Gastrocnemius medialis (tissue), 4 donors: ENCODE measurements around the gene SLC36A1. TPM values are rescaled to one million over a fixed set of nuclear protein-coding genes. Genes with fewer than 3 reads are reported as not detected.
"Not testable (repeated sequence)": the region's sequence is repeated elsewhere in the genome, so short reads cannot be mapped to it uniquely, and the experiment has no call there.

Experiments used
- ATAC-seq, 2 donors: fragments of 150-250 bp; one replicate each; pipeline ENCODE4 v1.9.1; 2016
- DNase-seq, 2 donors: peaks; one replicate each; pipeline ENCODE4 v3.0.0-alpha.2; 2019
- H3K27ac ChIP-seq, 4 donors: fragments of 200-600 bp; sonication (generic); 1 replicate in 1 of 4; 2 replicates in 3 of 4; pipeline ENCODE4 v1.5.1; 2016 to 2018; ENCODE audit warnings: mild to moderate bottlenecking in 2 of 4, moderate library complexity in 1 of 4
- H3K27me3 ChIP-seq, 3 donors: fragments of 200-600 bp; sonication (generic) in 2 of 3; 1 replicate in 1 of 3; 2 replicates in 2 of 3; pipeline versions ENCODE4 v1.5.1 to v1.6.0; 2016 to 2019; ENCODE audit warnings: mild to moderate bottlenecking in 1 of 3, moderate library complexity in 1 of 3
- H3K36me3 ChIP-seq, 2 donors: fragments of 200-600 bp; sonication (generic) in 1 of 2; one replicate each; pipeline ENCODE4 v1.5.1; 2017 to 2018
- H3K4me1 ChIP-seq, 2 donors: fragments of 200-600 bp; sonication (generic) in 1 of 2; one replicate each; pipeline ENCODE4 v1.5.1; 2016 to 2017; ENCODE audit warnings: mild to moderate bottlenecking in 2 of 2
- H3K4me3 ChIP-seq, 4 donors: fragments of 200-600 bp; sonication (generic) in 3 of 4; 1 replicate in 1 of 4; 2 replicates in 3 of 4; pipeline ENCODE4 v1.5.1; 2016 to 2019; ENCODE audit warnings: mild to moderate bottlenecking in 2 of 4
- H3K9me3 ChIP-seq, 3 donors: fragments of 200-600 bp; sonication (generic) in 2 of 3; 1 replicate in 1 of 3; 2 replicates in 2 of 3; pipeline ENCODE4 v1.5.1; 2016 to 2019
- CTCF ChIP-seq, 5 experiments: fragments of 450-650 bp in 3 of 5; fragments of 200-600 bp in 2 of 5; sonication (generic) in 2 of 5; IDR thresholded peaks in 4 of 5; conservative IDR thresholded peaks in 1 of 5; 1 replicate in 4 of 5; 2 replicates in 1 of 5; pipeline ENCODE4 v1.5.1; 2016 to 2019; ENCODE audit warnings: antibody characterized with exemption in 5 of 5, mild to moderate bottlenecking in 3 of 5, moderate library complexity in 3 of 5
- POLR2A ChIP-seq, 2 donors: fragments of 450-650 bp; IDR thresholded peaks; one replicate each; pipeline ENCODE4 v1.6.1; 2017; ENCODE audit warnings: antibody characterized with exemption in 2 of 2, mild to moderate bottlenecking in 2 of 2, moderate library complexity in 2 of 2
- in situ Hi-C, 4 donors: fragments of 200-750 bp; cut with MboI; loops; one replicate each; pipeline versions ENCODE4 v1.15.0 to v1.8.0; 2017; ENCODE audit warnings: low sequenced_read_pairs in 4 of 4
- intact Hi-C: fragments of 100-400 bp; cut with DNase I; formaldehyde crosslinking; loops from one replicate; pipeline ENCODE4 v1.15.1; 2023; ENCODE audit warnings: low total_unique reads
- total RNA-seq, 4 donors: library from RNA; depleted of rRNA; stranded (reverse); fragments of >200 nt; gene quantifications; one replicate each; pipeline versions ENCODE4 v1.1.0 to v1.2.3, GENCODE V29; 2016

SLC36A1 gene
- total RNA-seq, 4 donors from 2014 or later = 4.6 to 14.7 (median 8.5) TPM

- Histone ChIP-seq H3K4me1 (no peaks in the 10 kb centered on the region), H3K27me3 (no peaks in the 10 kb centered on the region), H3K27ac (no peak overlapping the region), H3K4me3 (no peak overlapping the region), H3K36me3 (no peaks in the 10 kb centered on the region), H3K9me3 (no peaks in the 10 kb centered on the region)
- DNase-seq (no peak), ATAC-seq (peak in 1 of 2 donors; percentile 25)
- TF ChIP-seq POLR2A (IDR thresholded peaks at IDR 0.05) (no peak), CTCF (IDR thresholded peaks at IDR 0.05 in 4 of 5, conservative IDR thresholded peaks at IDR 0.05 in 1 of 5) (no peak)
- in situ Hi-C loops = loop anchor here in 3 of 4 donors (5.0 to 10.0 kb wide), 2 partner anchors 52 to 55 kb away; partner anchors contain the start of gene SLC36A1 (in 3 of the 3)
- intact Hi-C loops = loop anchor here (1.0 to 10.0 kb wide), 3 partner anchors 52 to 155 kb away; partner anchors contain the start of gene SLC36A1
These were observed 52.2 kb downstream of the SLC36A1 start for GRCh38 chr5:151499501-151500035.

DNA sequence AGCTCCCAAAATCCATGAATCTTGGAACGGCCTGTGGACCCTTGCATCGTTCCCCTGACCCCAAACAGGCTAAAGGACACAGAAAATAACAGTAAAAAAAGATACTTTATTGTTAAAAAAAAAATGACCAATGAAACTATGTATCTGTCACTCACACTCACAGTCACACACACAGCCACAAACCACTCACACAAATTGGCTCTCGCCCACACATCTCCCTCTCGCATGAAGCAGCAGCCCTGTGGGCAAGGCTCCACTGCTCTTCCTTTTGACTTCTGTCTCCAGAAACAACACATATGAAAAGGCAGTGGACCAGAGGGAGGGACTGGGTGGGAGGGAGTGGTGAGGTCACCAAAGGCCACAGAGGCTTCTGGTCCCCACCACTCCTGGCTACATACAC is 56.6 kb downstream of the SLC36A1 start:
- in situ Hi-C loops = loop anchor here in 3 of 4 donors (5.0 to 10.0 kb wide), 2 partner anchors 57 to 59 kb away; partner anchors contain the start of gene SLC36A1 (in 3 of the 3)
- intact Hi-C loops = loop anchor here (10.0 kb wide), 1 partner anchor 151 kb away; no protein-coding TSS in a partner anchor
- ATAC-seq = no peak

GRCh38 chr5:151508308-151508707 is 60.9 kb downstream of the SLC36A1 start:
- not testable (repeated sequence) for H3K9me3 ChIP-seq, H3K36me3 ChIP-seq, H3K27me3 ChIP-seq, H3K4me3 ChIP-seq
- ATAC-seq (peak; percentile 77 to 88), DNase-seq (peak; percentile 43 to 87)
- H3K4me1 ChIP-seq = peaks cover 13 to 16% of the 10 kb centered on the region in 2 donors
- H3K27ac ChIP-seq = peak overlapping the region; percentile 55 to 75 (median 66)
- intact Hi-C loops (loop anchor here (10.0 kb wide), 1 partner anchor 146 kb away; no protein-coding TSS in a partner anchor), in situ Hi-C loops (loop anchor here in 2 of 4 donors (10.0 kb wide), 1 partner anchor 64 kb away; the partner anchor contains the start of gene SLC36A1 (in 2 of the 2))

More for the DNA sequence above, 56.6 kb downstream of the SLC36A1 start:
- peaks cover 11 to 14% of the 10 kb centered on the region in 2 donors for H3K4me1 ChIP-seq
- no peaks in the 10 kb centered on the region for H3K9me3 ChIP-seq
- no peak for TF ChIP-seq POLR2A (IDR thresholded peaks at IDR 0.05)
- H3K4me3 ChIP-seq = no peak overlapping the region
- no peaks in the 10 kb centered on the region for H3K27me3 ChIP-seq
- no peak overlapping the region for H3K27ac ChIP-seq
- no peaks in the 10 kb centered on the region for H3K36me3 ChIP-seq
- DNase-seq = no peak

DNA sequence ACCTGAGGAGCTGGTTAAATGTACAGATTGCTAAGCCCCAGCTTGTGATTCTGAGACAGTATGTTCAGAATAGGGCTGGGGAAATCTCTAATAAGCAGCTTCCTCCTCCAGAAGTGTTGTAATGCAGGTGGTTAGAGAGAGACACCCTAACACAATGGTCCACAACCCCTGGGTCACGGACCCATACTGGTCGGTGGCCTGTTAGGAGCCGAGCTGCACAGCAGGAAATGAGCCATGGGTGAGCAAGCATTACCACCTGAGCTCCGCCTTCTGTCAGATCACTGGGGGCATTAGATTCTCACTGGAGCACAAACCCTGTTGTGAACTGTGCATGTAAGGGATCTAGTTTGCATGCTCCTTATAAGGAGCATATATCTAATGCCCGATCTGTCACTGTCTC is 61.8 kb downstream of the SLC36A1 start:
- Histone ChIP-seq H3K9me3 (no peaks in the 10 kb centered on the region), H3K4me3 (no peak overlapping the region), H3K27me3 (no peaks in the 10 kb centered on the region), H3K4me1 (peaks cover 13 to 16% of the 10 kb centered on the region in 2 donors), H3K27ac (peak overlapping the region in 2 of 4 donors; percentile 62 to 75), H3K36me3 (no peaks in the 10 kb centered on the region)
- intact Hi-C loops (loop anchor here (10.0 kb wide), 1 partner anchor 146 kb away; no protein-coding TSS in a partner anchor), in situ Hi-C loops (loop anchor here in 2 of 4 donors (10.0 kb wide), 1 partner anchor 64 kb away; the partner anchor contains the start of gene SLC36A1 (in 2 of the 2))
- no peak for DNase-seq
- ATAC-seq = no peak
- TF ChIP-seq POLR2A (IDR thresholded peaks at IDR 0.05) = no peak
- no peak for TF ChIP-seq CTCF (IDR thresholded peaks at IDR 0.05 in 4 of 5, conservative IDR thresholded peaks at IDR 0.05 in 1 of 5)

- Histone ChIP-seq H3K4me3 (no peak overlapping the region), H3K27me3 (no peaks in the 10 kb centered on the region), H3K27ac (no peak overlapping the region), H3K4me1 (peaks cover 13 to 16% of the 10 kb centered on the region in 2 donors), H3K36me3 (no peaks in the 10 kb centered on the region), H3K9me3 (no peaks in the 10 kb centered on the region)
- in situ Hi-C loops (loop anchor here in 2 of 4 donors (10.0 kb wide), 1 partner anchor 65 kb away; the partner anchor contains the start of gene SLC36A1 (in 2 of the 2)), intact Hi-C loops (loop anchor here (10.0 kb wide), 1 partner anchor 145 kb away; no protein-coding TSS in a partner anchor)
- no peak for ATAC-seq
- TF ChIP-seq POLR2A (IDR thresholded peaks at IDR 0.05) (no peak), CTCF (IDR thresholded peaks at IDR 0.05 in 4 of 5, conservative IDR thresholded peaks at IDR 0.05 in 1 of 5) (no peak)
- no peak for DNase-seq
These were observed 62.4 kb downstream of the SLC36A1 start for GRCh38 chr5:151509836-151510235.
